PC-9 (cell line): Measurements from ENCODE around the gene CHEK2.
"Not testable (repeated sequence)": the region's sequence is repeated elsewhere in the genome, so short reads cannot be mapped to it uniquely, and the experiment has no call there.

ENCODE experiments used
- EZH2 ChIP-seq: fragments of 200-600 bp; sonication (generic); IDR thresholded peaks from 2 replicates; pipeline ENCODE4 v1.8.0; 2017; ENCODE audit warnings: antibody characterized with exemption, low read depth
- TF ChIP-seq, protein P1 (sequence below): fragments of 200-600 bp; sonication (generic); conservative IDR thresholded peaks from 2 replicates; pipeline ENCODE4 v1.6.1; 2017; ENCODE audit warnings: mixed run types, antibody characterized with exemption, mild to moderate bottlenecking, moderate library complexity

DNA sequence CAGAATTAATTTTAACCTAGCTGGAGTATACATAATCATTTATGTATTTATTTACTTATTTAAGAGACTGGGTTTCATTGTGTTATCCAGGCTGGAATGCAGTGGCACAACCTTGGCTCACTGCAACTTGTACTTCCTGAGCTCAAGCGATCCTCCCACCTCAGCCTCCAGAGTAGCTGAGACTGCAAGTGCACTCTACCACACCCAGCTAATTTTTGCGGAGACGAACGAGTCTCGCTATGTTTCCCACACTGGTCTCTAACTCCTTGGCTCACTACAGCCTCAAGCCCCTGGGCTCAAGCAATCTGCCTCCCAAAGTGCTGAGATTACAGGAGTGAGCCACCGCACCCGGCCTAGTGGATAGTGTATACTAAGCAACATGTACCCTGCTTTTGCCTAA, 63.5 kb downstream of the CHEK2 start:
- TF ChIP-seq, protein P1, sequence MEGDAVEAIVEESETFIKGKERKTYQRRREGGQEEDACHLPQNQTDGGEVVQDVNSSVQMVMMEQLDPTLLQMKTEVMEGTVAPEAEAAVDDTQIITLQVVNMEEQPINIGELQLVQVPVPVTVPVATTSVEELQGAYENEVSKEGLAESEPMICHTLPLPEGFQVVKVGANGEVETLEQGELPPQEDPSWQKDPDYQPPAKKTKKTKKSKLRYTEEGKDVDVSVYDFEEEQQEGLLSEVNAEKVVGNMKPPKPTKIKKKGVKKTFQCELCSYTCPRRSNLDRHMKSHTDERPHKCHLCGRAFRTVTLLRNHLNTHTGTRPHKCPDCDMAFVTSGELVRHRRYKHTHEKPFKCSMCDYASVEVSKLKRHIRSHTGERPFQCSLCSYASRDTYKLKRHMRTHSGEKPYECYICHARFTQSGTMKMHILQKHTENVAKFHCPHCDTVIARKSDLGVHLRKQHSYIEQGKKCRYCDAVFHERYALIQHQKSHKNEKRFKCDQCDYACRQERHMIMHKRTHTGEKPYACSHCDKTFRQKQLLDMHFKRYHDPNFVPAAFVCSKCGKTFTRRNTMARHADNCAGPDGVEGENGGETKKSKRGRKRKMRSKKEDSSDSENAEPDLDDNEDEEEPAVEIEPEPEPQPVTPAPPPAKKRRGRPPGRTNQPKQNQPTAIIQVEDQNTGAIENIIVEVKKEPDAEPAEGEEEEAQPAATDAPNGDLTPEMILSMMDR, result not testable (repeated sequence)
- TF ChIP-seq EZH2, result not testable (repeated sequence)
